Activated CD8-positive, alpha-beta T cell treated with anti-CD3 and anti-CD28 coated beads, Interleukin-2, amount 10 ng/mL, durations not matched to agents 7 days and 5 days (primary cell): ENCODE results near the gene HSF2BP. TPM values are rescaled to one million over a fixed set of nuclear protein-coding genes. Genes with fewer than 3 reads are reported as not detected.
"Not testable (repeated sequence)": the region's sequence is repeated elsewhere in the genome, so short reads cannot be mapped to it uniquely, and the experiment has no call there.

ENCODE experiments used
- ATAC-seq: fragments of 150-1000 bp; cut with Tn5 transposase; one replicate; pipeline ENCODE4 v1.10.0; 2021; ENCODE audit warnings: moderate library complexity
- CTCF ChIA-PET: fragments of 350-600 bp; sonication (Branson Sonifier 250); formaldehyde crosslinking; loops from one replicate; lab custom pipeline; 2021; ENCODE audit warnings: antibody characterized with exemption; lab: Charles Lee
- POLR2A ChIA-PET: fragments of 350-600 bp; sonication (Branson Sonifier 250); formaldehyde crosslinking; loops from one replicate; lab custom pipeline; 2021; ENCODE audit warnings: antibody characterized with exemption; lab: Charles Lee
- DNase-seq: peaks from one replicate; pipeline ENCODE4 v3.0.0-alpha.2; 2020
- H3K27ac Mint-ChIP-seq: one replicate; pipeline ENCODE4 v1.8.0; 2021; ENCODE audit warnings: mild to moderate bottlenecking, mixed read lengths
- H3K27me3 Mint-ChIP-seq: one replicate; pipeline ENCODE4 v1.8.0; 2021; ENCODE audit warnings: low read depth, mixed read lengths
- H3K36me3 Mint-ChIP-seq: one replicate; pipeline ENCODE4 v1.8.0; 2021; ENCODE audit warnings: low read depth, mixed read lengths
- H3K4me1 Mint-ChIP-seq: one replicate; pipeline ENCODE4 v1.8.0; 2021; ENCODE audit warnings: low read depth, mixed read lengths
- H3K4me3 Mint-ChIP-seq: one replicate; pipeline ENCODE4 v1.8.0; 2021; ENCODE audit warnings: mild to moderate bottlenecking, mixed read lengths
- H3K9me3 Mint-ChIP-seq: one replicate; pipeline ENCODE4 v1.8.0; 2022; ENCODE audit warnings: mixed read lengths; ENCODE audit not compliant: insufficient read depth
- total RNA-seq, 2 experiments: library from RNA; stranded (reverse); gene quantifications; one replicate each; pipeline ENCODE4 v1.2.3, GENCODE V29; 2021

HSF2BP gene
- total RNA-seq, 2 experiments from 2014 or later, result 0.18 to 0.24 TPM

DNA sequence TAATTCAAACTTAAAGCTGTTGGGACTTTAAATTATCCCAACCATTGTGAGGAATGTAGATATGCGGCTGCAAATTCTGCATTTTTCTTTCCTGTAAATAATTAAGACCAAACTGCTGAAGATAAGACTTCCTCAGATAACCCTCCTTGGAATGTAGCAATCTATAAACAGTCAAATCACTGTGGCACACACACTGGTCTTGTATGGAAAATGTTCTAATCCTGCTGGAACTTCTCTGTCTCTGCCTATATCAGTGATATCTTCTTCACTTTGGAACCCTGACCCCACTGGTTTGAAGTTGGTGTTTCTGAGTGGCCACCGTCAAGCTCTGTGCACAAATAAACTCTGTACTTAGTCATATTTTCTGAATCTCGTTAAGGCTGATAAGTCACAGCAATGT, 32.9 kb downstream of the HSF2BP start:
- Mint-ChIP-seq H3K36me3 (no peaks in the 10 kb centered on the region), H3K4me3 (no peak overlapping the region), H3K4me1 (no peaks in the 10 kb centered on the region), H3K27ac (no peak overlapping the region), H3K27me3 (peaks cover 11% of the 10 kb centered on the region), H3K9me3 (no peaks in the 10 kb centered on the region)
- ChIA-PET CTCF (interaction anchor here (0.6 to 1.4 kb wide), 2 partner anchors 20 to 394 kb away, joined by 3 to 5 read pairs; no protein-coding TSS in a partner anchor), POLR2A (no interaction called here)
- DNase-seq (no peak), ATAC-seq (no peak)

- DNase-seq (no peak), ATAC-seq (no peak)
- no peak overlapping the region for H3K4me3 Mint-ChIP-seq
- peaks cover 11% of the 10 kb centered on the region for H3K27me3 Mint-ChIP-seq
- POLR2A ChIA-PET, result no interaction called here
- H3K36me3 Mint-ChIP-seq, result peaks cover 5% of the 10 kb centered on the region
- peaks cover 7% of the 10 kb centered on the region for H3K4me1 Mint-ChIP-seq
- H3K9me3 Mint-ChIP-seq, result no peaks in the 10 kb centered on the region
- CTCF ChIA-PET, result interaction anchor here (1.5 kb wide), 1 partner anchor 21 kb away, joined by 4 read pairs; no protein-coding TSS in a partner anchor
- H3K27ac Mint-ChIP-seq, result no peak overlapping the region
Measured at GRCh38 chr21:43624339-43624738, 34.9 kb downstream of the HSF2BP start.

DNA sequence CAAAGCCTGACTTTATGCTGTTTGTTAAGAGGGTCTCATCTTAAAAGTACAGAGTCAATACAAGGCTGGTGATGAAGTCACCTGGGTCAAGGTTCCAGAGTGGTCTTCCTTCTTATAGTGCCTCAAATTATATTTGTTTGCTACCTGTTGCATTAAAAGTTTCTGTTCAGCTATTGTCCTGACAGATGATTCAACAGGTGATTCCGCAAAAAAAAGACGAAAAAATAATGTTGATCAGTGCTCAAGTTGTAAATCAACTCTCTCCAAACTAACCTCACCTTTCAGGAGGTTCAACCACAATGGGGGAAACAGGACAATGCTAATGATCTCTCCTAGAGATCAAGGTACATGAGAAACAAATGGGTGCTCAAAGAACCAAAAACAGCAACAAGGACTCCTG, 35.7 kb downstream of the HSF2BP start:
- ChIA-PET POLR2A (no interaction called here), CTCF (interaction anchor here (1.5 kb wide), 1 partner anchor 22 kb away, joined by 4 read pairs; no protein-coding TSS in a partner anchor)
- Mint-ChIP-seq H3K27me3 (peaks cover 11% of the 10 kb centered on the region), H3K4me3 (no peak overlapping the region), H3K9me3 (no peaks in the 10 kb centered on the region), H3K36me3 (peaks cover 5% of the 10 kb centered on the region), H3K4me1 (peaks cover 7% of the 10 kb centered on the region), H3K27ac (no peak overlapping the region)
- no peak for ATAC-seq
- no peak for DNase-seq

DNA sequence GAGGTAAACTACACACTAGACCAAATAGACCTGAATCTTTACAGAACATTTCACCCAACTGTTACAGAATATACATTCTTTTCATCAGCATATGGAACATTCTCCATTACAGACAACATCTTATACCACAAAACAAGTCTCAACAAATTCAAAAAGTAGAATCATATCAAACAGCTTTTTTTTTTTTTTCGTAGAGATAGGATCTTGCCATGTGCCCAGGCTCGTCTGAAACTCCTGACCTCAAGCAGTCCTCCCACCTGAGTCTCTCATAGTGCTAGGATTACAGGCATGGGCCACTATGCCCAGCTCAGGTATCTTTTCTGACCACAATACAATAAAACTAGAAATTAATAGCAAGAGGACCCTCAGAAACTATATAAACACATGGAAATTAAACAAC, 36.5 kb downstream of the HSF2BP start:
- ATAC-seq (no peak), DNase-seq (no peak)
- CTCF ChIA-PET, result interaction anchor here (1.1 kb wide), 1 partner anchor 12 kb away, joined by 3 read pairs; no protein-coding TSS in a partner anchor
- POLR2A ChIA-PET, result no interaction called here
- Mint-ChIP-seq H3K9me3 (no peaks in the 10 kb centered on the region), H3K4me3 (no peak overlapping the region), H3K27ac (no peak overlapping the region), H3K27me3 (peaks cover 11% of the 10 kb centered on the region), H3K4me1 (peaks cover 7% of the 10 kb centered on the region), H3K36me3 (peaks cover 5% of the 10 kb centered on the region)

DNA sequence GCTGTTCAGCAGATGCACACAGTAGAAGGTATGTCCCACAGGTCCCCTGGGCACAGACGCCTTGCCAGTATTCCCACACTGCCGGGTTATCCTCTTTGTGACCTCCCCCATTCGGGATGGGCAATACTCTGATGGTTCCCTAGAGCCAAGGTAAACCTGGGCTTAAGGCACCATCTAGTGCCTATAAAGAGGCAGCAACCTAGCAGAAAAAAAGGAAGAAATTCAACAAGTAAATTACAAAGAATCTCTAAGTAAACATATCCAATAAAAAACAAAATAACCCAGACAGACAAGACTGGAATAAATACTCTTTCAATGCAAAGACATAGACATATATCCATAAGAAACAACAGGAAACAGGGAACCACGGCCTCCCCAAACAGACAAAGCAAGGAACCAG, 39.4 kb downstream of the HSF2BP start:
- DNase-seq (no peak), ATAC-seq (no peak)
- peaks cover 5% of the 10 kb centered on the region for H3K36me3 Mint-ChIP-seq
- H3K27me3 Mint-ChIP-seq, result peaks cover 7% of the 10 kb centered on the region
- H3K9me3 Mint-ChIP-seq, result no peaks in the 10 kb centered on the region
- CTCF ChIA-PET, result no interaction called here
- H3K27ac Mint-ChIP-seq, result no peak overlapping the region
- peaks cover 7% of the 10 kb centered on the region for H3K4me1 Mint-ChIP-seq
- POLR2A ChIA-PET, result no interaction called here
- no peak overlapping the region for H3K4me3 Mint-ChIP-seq

GRCh38 chr21:43619344-43619743, 39.9 kb downstream of the HSF2BP start:
- DNase-seq (no peak), ATAC-seq (no peak)
- H3K4me1 Mint-ChIP-seq, result peaks cover 7% of the 10 kb centered on the region
- no peak overlapping the region for H3K4me3 Mint-ChIP-seq
- POLR2A ChIA-PET, result interaction anchor here (0.6 kb wide), 1 partner anchor 9 kb away, joined by 3 read pairs; no protein-coding TSS in a partner anchor
- H3K9me3 Mint-ChIP-seq, result no peaks in the 10 kb centered on the region
- CTCF ChIA-PET, result no interaction called here
- H3K36me3 Mint-ChIP-seq, result peaks cover 5% of the 10 kb centered on the region
- H3K27me3 Mint-ChIP-seq, result peaks cover 7% of the 10 kb centered on the region
- H3K27ac Mint-ChIP-seq, result no peak overlapping the region

DNA sequence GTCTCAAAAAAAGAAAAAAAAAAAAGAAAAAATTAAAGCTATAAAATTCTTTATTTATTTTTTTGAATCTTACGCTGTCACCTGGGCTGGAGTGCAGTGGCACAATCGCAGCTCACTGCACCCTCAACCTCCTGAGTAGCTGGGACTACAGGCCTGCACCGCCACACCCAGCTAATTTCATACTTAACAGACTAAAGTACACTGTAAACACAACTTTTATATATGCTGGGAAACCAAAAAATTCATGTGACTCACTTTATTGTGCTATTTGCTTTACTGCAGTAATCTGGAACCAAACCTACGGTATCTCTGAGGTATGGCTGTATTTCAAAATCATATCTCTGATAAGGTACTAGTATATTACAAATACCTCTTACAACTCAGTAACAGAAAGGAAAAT, 40.3 kb downstream of the HSF2BP start:
- ChIA-PET POLR2A (interaction anchor here (0.6 kb wide), 1 partner anchor 10 kb away, joined by 3 read pairs; no protein-coding TSS in a partner anchor), CTCF (no interaction called here)
- Mint-ChIP-seq H3K27me3 (peaks cover 7% of the 10 kb centered on the region), H3K4me1 (peaks cover 8% of the 10 kb centered on the region), H3K9me3 (no peaks in the 10 kb centered on the region), H3K36me3 (peaks cover 5% of the 10 kb centered on the region), H3K27ac (no peak overlapping the region), H3K4me3 (no peak overlapping the region)
- ATAC-seq, result no peak
- DNase-seq, result no peak

DNA sequence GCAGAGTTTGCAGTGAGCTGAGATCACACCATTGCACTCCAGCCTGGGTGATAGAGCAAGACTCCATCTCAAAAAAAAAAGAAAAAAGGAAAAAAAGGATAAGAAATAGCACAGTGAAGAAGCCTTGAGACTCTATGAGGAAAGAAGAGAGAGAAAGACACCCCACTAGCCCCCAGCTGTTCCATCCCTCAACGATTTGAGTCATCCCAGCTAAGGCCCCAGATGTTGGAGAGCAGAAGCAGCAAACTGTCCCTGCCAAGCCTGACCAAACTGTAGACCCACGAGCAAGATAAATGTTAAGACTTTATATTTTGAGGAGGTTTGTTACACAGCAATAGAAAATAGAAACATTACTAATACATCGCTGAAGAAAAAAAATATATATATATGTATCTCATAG, 42.4 kb downstream of the HSF2BP start:
- H3K27ac Mint-ChIP-seq, CTCF ChIA-PET, H3K36me3 Mint-ChIP-seq, DNase-seq, POLR2A ChIA-PET, H3K4me3 Mint-ChIP-seq, H3K9me3 Mint-ChIP-seq, H3K27me3 Mint-ChIP-seq, ATAC-seq: not testable (repeated sequence)
- peaks cover 17% of the 10 kb centered on the region for H3K4me1 Mint-ChIP-seq

GRCh38 chr21:43614839-43615238, 44.4 kb downstream of the HSF2BP start:
- Mint-ChIP-seq H3K4me3 (no peak overlapping the region), H3K27ac (no peak overlapping the region), H3K9me3 (no peaks in the 10 kb centered on the region), H3K27me3 (no peaks in the 10 kb centered on the region), H3K4me1 (peaks cover 10% of the 10 kb centered on the region), H3K36me3 (peaks cover under 1% of the 10 kb centered on the region)
- ChIA-PET CTCF (no interaction called here), POLR2A (no interaction called here)
- ATAC-seq, result no peak
- no peak for DNase-seq

GRCh38 chr21:43613755-43614638, 45.3 kb downstream of the HSF2BP start:
- ChIA-PET CTCF (interaction anchor here (1.5 to 2.6 kb wide), 2 partner anchors 12 to 32 kb away, joined by 7 to 11 read pairs; no protein-coding TSS in a partner anchor), POLR2A (interaction anchor here (0.7 kb wide), 1 partner anchor 645 kb away, joined by 3 read pairs; no protein-coding TSS in a partner anchor)
- H3K27me3 Mint-ChIP-seq, result no peaks in the 10 kb centered on the region
- no peak overlapping the region for H3K4me3 Mint-ChIP-seq
- H3K27ac Mint-ChIP-seq, result no peak overlapping the region
- ATAC-seq (peak; percentile 36), DNase-seq (no peak)
- H3K9me3 Mint-ChIP-seq, result no peaks in the 10 kb centered on the region
- no peaks in the 10 kb centered on the region for H3K36me3 Mint-ChIP-seq
- H3K4me1 Mint-ChIP-seq, result peaks cover 10% of the 10 kb centered on the region

GRCh38 chr21:43611598-43612369, 47.5 kb downstream of the HSF2BP start:
- DNase-seq (peak; percentile 37), ATAC-seq (no peak)
- no peaks in the 10 kb centered on the region for H3K9me3 Mint-ChIP-seq
- ChIA-PET POLR2A (interaction anchor here (0.6 kb wide), 1 partner anchor 101 kb away, joined by 5 read pairs; no protein-coding TSS in a partner anchor), CTCF (interaction anchor here (0.6 to 2.6 kb wide), 6 partner anchors 10 to 44 kb away, joined by 3 to 11 read pairs (median 4); no protein-coding TSS in a partner anchor)
- peaks cover 10% of the 10 kb centered on the region for H3K4me1 Mint-ChIP-seq
- H3K27me3 Mint-ChIP-seq, result peaks cover 5% of the 10 kb centered on the region
- no peaks in the 10 kb centered on the region for H3K36me3 Mint-ChIP-seq
- no peak overlapping the region for H3K4me3 Mint-ChIP-seq
- no peak overlapping the region for H3K27ac Mint-ChIP-seq
